Fibroblast of skin of right biceps (primary cell): ENCODE data around the gene IQGAP2.
"Not testable (repeated sequence)": the region's sequence is repeated elsewhere in the genome, so short reads cannot be mapped to it uniquely, and the experiment has no call there.

Experiments used
- DNase-seq: peaks from one replicate; pipeline ENCODE4 v3.0.0-alpha.2; 2013

Gene IQGAP2

DNA sequence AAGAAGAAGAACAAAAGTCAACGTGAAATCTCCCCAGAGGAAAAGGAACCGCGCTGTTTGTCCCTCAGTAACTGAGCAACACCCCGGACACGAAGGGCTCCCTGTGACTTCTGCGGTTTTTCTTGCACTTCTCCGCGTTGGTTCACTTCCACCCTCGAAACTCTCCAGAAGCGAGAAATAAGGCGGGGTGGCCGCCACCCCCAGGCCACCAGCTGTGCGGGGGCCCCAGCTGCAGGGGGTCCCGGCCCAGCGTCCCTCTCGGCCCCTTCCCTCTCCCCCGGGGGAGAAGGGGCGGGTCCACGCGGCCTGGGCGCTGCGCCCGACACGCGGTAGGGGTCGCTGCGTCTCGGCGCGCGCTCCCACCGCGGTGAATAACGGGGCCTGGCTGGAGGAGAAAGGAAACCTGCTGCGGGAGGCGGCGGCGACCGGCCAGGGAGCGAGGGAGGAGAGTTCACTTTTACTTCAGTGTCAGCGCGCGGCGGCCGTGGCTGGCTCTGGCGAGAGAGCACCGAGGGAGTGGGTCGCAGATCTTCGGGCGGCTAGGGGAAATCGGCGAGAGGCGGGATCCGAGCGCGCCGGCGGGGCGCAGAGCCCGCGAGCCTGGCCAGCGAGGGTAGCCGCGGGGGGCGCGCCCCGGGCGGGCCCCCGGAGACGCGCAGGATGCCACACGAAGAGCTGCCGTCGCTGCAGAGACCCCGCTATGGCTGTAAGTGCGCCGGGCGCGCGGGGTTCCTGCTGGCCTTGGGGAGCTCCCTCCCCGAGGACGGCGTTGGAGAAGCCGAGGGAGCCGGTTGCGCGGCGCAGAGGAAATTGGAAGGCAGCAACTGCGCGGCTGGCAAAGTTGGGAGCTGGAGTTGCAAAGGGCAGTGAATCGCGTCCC is at the start of gene IQGAP2:
Gene IQGAP2, plus strand, starts transcription at position 400 of the 880 bp plus-strand sequence. Its CDS starts 261 bp downstream, at position 661.
- DNase-seq = peak; percentile 66

GRCh38 chr5:76356887-76357286 is 46.2 kb upstream of the IQGAP2 start:
- DNase-seq = no peak

DNA sequence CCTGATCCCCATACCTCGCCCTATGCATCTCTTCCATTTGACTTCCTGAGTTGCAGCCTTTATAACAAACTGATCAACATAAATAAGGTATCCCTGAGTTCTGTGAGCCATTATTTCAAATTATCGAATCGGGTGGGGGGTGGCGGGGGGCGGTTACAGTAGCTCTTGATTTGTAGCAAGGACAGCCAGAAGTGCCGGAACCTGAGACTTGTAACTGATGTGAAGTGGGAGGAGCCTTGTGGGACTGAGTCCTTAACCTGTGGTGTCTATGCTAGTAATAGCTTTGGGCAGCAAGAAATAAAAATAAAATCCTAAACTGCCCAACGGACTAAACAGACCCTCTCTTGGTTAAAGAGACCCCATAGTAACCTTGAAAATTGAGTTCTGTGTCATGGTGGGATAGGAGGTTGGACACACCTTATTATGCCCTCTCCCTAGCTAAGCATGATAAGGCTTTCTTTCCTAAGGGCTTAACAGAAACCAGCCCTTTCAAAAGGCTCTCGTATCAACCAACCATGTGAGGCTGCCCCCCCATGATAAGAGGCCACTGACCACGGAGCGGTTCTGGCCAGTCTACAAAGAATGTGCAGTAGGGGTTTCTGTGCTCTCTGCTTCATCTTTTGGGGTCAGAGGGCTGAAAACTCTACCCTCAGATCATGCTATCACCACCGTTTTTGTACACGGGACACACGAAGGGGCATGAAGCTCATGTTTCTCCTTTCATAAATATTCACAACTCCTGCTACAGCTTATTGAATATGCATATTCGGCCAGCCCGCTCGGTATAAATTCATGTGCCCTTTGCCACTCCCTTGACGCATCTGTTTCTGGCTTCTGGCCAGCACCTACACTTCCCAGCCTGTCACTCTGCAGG is 39.5 kb upstream of the IQGAP2 start:
- DNase-seq = no peak

DNA sequence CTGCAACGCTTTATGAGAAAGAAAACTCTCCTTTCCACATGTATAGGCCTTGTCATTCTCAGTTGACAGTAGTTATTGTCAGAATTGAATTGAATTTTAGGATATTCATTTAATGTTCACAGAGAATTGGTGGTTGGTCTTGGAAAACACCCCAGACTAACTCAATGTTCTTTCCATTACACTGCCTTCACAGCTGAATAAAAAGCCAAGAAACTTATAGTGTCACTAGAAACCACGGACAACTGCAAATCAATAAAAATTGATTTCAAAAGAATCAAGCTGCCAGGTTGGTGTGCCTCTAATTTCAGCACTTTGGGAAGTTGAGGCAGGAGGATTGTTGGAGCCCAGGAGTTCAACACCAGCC is 38.9 kb upstream of the IQGAP2 start:
- DNase-seq = no peak

DNA sequence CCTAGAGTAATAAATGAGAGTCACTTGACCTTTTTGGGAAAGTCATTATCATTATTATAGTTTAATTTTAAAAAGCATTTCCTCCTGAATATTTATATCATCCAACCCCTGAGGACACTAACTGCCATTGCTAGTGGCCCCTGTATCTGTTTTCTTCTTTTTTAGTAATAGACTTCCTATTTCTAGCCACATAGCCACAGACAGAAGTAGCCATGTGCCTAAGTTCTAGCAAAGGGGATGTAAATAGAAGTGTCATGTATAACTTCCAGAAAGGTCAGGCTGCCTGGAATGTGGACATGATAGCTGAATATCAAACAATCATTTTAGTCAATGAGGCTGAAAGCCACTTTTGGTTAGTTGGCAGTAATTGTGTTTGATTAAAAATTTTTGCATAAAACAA is 37.5 kb upstream of the IQGAP2 start:
- DNase-seq = no peak

GRCh38 chr5:76366596-76366995 is 36.5 kb upstream of the IQGAP2 start:
- DNase-seq = no peak

GRCh38 chr5:76367623-76368371 is 35.3 kb upstream of the IQGAP2 start:
- no peak for DNase-seq

DNA sequence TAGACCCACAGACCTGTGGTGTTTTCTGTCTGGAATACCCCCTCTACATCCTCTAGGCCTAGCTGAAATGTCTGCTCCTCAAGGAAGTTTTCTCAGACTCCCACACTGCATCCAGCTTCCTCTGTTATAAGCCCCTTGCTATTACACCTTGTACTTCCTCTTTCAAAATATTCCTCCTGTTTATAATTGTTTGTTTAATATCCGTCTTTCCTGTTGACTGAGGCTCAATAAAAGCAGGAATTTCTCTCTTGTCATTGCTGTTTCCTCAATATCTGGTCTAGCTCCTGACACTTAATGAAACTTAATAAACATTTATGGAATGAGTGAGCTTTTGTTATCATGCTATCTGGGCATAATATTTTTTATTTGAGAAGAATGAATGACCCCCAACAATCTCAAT is 34.1 kb upstream of the IQGAP2 start:
- no peak for DNase-seq

GRCh38 chr5:76369668-76370067 is 33.4 kb upstream of the IQGAP2 start:
- DNase-seq = not testable (repeated sequence)

GRCh38 chr5:76371960-76372322 is 31.1 kb upstream of the IQGAP2 start:
- peak; percentile 7 for DNase-seq

DNA sequence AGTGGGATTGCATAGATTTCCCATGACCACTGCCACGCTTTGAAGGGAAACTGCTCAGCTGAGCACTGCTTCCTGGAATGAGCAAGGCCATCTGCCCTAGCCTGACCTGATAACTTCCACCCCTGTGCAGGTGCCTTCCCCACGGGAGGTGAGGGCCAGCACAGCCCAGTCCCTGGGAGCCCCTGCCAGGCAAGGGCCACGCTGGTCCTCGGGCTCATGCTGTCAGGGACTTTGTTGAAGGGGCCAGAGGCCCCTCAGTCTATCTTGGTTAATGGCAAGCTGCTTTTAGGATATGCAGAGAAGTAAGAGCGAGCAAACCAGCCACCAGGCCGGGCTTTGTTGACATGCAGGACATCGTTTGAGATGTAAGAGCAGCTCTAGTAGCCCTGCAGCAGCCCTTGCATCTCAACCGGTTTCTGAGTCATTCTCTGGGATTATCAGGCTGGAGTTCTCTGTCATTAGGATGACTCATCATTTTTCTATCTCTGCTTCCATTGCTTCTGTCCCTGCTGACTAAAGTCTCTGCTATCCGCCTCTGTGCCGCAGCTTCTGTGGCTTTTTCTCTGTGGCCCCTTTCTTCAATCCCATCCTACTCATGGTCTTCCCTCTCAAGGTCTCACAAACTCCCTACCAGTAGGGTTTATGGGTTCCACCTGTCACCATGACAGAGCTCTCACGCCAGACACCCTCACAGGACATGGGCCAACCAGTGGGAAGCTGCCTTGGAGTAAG is 30.6 kb upstream of the IQGAP2 start:
- peak; percentile 96 for DNase-seq

DNA sequence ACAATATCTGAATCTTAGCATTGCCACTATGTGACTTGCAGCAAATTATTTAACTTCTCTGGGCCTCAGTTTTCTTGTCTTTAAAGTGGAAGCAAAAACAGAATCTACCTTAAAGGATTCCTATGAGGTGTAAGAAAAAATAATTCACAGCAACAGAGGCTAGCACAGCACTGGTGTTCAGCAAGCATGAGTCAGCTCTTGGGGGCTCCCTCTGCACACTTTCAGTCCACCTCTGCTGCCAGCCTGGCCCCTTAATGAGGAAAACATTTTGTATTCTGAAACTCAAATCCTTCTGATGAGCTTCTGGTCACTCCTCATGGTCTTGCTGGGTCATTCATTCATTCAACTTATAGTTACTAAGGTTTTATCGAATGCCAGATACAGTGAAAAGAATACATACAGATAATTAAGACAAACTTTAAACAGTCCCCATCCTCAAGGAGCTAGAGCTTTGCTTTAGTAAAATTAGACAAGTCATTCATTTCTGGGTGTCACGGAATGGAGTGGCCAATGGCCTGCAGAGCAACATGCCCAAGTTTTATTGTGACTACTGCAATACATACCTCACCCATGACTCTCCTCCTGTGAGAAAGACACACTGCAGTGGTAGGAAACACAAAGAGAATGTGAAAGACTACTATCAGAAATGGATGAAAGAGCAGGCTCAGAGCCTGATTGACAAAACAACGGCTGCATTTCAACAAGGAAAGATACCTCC is 26.8 kb upstream of the IQGAP2 start:
- peak; percentile 52 for DNase-seq

DNA sequence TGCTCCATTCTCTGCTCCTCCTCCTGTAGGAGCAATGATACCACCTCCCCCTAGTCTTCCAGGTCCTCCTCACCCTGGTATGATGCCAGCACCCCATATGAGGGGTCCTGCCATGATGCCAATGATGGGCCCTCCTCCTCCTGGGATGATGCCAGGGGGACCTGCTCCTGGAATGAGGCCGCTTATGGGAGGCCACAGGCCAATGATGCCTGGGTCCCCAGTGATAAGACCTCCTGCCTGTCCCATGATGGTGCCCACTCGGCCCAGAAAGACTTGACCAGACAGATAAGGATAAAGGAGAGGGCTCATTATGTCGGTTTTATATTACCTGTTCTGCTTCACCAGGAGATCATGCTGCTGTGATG is 26.2 kb upstream of the IQGAP2 start:
- no peak for DNase-seq

DNA sequence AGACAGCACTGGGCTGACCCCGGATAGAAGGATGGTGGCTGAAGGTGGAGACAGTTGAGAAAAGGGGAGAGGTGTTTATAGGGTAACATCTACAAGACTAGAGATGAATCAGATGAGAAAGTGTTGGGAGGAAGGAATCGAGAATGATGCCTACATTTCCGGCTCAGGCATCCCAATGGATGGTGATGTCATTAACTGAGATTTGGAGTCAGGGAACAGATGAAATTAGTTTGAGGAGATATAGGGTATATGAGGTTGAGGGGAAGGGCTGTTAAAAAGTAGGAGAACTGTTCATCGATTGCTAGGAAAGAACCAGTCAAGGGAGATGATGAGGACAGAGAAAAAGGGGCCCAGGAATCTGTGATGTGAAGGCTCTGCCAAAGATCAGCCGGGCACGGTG is 24.7 kb upstream of the IQGAP2 start:
- DNase-seq = no peak

DNA sequence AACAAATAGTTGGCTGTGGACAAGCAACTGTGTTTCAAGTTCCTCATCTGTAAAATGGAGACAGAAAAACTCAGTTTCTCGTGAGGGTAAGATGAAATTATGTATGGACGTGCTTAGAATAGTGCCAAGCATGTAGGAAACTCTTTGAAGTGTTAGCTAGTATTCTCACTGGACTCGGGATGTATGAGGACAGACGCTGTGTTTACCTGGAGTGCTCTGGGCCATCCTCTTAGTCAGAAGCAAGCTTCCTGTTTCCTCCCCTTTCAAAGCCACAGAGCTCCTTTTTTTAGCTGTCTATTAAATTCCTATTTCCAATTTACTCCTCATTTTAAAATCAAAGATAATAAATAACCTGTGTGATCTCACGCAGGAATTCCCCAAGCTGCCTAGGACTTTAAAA is 23.8 kb upstream of the IQGAP2 start:
- no peak for DNase-seq

DNA sequence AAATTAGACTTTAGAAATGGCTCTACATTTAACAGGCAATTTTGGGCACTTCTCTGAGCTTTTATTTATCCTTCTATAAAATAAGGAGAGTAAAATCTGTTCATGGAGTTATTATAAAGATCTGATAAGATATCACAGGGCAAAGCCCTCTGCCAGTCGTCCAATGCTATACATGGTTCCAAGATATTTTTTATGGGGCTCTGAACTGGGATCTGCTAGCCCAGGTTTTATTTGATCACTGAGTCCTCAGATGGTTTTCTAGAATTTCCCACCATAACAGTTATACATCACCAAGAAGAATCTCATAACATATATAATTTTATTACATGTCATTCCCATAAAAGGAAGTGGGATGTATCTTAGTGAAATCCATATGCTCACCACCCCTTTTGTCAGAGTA is 23.2 kb upstream of the IQGAP2 start:
- DNase-seq = no peak

GRCh38 chr5:76380346-76381066 is 22.6 kb upstream of the IQGAP2 start:
- DNase-seq = no peak

DNA sequence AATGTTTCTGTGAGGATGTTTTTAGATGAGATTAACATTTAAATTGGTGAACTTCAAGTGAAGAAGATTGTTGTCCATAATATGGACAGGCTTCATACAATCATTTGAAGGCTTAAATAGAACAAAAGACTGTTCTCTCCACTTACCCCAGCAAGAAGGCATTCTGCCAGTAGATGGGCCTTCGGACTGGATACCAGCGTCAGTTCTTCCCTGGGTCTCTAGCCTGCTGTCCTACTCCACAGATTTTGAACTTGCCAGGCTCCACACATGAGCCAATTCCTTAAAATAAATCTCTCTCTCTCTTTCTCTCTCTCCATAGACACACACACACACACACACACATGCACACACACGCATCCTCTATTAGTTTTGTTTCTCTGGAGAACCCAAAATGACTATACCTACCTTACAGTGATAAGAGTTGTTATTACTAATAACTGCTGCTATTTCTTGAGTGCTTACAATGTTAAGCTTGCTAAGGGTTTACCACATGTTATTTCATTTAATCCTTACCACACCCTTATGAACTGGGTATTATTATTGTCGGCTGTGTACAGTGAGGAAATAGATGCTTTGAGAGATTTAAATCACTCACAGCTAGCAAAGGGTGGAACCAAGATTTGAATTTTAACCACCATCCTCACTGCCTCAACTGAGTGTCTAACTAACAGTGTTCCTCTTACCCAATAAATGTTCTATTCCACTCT is 19.8 kb upstream of the IQGAP2 start:
- DNase-seq = no peak

DNA sequence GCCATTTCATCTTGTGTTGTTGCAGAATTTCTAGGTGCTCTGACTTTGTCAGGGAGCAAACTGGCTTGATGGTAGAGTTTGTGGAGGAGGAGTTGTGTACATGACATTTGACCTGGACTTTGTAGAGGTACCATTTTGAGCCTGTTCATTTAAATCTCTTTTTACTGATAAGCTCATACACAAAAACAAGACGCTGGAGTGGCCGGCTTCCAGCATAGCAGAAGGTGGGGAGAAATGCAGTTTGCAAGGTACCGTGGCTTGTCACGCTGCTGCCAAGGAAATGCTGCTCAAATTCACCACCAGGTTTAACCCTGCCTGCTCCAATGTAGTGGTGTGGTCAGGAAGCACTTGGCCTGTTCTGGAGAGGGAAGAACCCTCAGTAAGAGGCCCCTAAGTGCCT is 18.9 kb upstream of the IQGAP2 start:
- DNase-seq = no peak

DNA sequence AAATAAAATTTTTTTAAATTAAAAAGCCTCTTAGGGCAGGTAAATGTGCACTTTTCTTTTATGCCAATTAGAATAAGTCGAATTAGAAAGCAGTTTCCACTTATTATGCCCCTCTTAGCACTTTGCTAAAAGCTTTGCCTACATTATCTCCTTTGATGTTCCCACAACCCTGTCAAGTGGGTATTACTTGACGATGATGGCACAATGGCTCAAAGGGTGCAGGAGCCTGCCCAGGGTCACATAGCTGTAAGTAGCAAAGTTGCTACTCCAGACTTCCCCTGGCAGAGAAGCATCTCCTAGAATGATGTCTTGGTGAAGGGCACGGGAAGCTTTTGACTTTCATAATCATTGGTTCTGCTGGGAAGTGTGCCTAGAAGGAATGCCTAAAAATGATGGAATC is 18.4 kb upstream of the IQGAP2 start:
- no peak for DNase-seq

DNA sequence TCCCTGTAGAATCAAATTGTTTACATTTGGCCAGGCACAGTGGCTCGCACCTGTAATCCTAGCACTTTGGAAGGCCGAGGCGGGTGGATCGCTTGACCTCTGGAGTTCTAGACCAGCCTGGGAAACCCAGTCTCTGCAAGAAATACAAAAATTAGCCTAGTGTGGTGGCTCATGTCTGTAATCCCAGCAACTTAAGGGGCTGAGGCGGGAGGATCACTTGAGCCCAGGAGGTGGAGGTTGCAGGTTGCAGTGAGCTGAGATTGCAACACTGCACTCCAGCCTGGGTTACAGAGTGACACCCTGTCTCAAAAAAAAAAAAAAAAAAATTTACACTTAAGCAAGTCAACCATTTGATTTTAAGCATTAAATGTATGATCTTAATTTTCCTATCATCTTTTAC is 17.5 kb upstream of the IQGAP2 start:
- no peak for DNase-seq
